D341Med (cell line): Measurements from ENCODE around the gene TLR6.

Experiments used
- DNase-seq: peaks from one replicate; pipeline ENCODE4 v3.0.0; 2012; ENCODE audit warnings: low spot score

Gene TLR6

GRCh38 chr4:38868059-38868960 is 11.7 kb upstream of the TLR6 start:
- DNase-seq = no peak

GRCh38 chr4:38867478-38868058 is 11.0 kb upstream of the TLR6 start, which contains the start of gene FAM114A1:
TSS of gene FAM114A1 (plus strand) at chr4:38867806. CDS start at chr4:38878079, 10,273 bp downstream.
- peak; percentile 64 for DNase-seq

- no peak for DNase-seq
These were observed 10.4 kb upstream of the TLR6 start for GRCh38 chr4:38866973-38867477.

GRCh38 chr4:38865445-38865844 is 8.8 kb upstream of the TLR6 start:
- no peak for DNase-seq

GRCh38 chr4:38861791-38862190 is 5.2 kb upstream of the TLR6 start:
- no peak for DNase-seq

- peak; percentile 63 for DNase-seq
These were observed 4.3 kb upstream of the TLR6 start for GRCh38 chr4:38860788-38861424.

- no peak for DNase-seq
These were observed 2.9 kb upstream of the TLR6 start for GRCh38 chr4:38859501-38859900.

- DNase-seq = no peak
These were observed 1.4 kb upstream of the TLR6 start for GRCh38 chr4:38858097-38858420.

GRCh38 chr4:38857354-38858096 is 908 bp upstream of the TLR6 start:
- no peak for DNase-seq

- DNase-seq = no peak
These were observed 571 bp downstream of the TLR6 start for GRCh38 chr4:38856046-38856445.

GRCh38 chr4:38855466-38855865 is 1.2 kb downstream of the TLR6 start:
- no peak for DNase-seq

GRCh38 chr4:38846015-38846414 is 10.6 kb downstream of the TLR6 start:
- DNase-seq = no peak

- no peak for DNase-seq
These were observed 13.6 kb downstream of the TLR6 start for GRCh38 chr4:38842994-38843393.

GRCh38 chr4:38837849-38838248 is 18.8 kb downstream of the TLR6 start:
- DNase-seq = no peak

- DNase-seq = no peak
These were observed 19.3 kb downstream of the TLR6 start for GRCh38 chr4:38837334-38837733.

GRCh38 chr4:38834570-38834969 is 22.0 kb downstream of the TLR6 start:
- no peak for DNase-seq

GRCh38 chr4:38832624-38833528 is 23.7 kb downstream of the TLR6 start:
- no peak for DNase-seq

GRCh38 chr4:38832206-38832605 is 24.4 kb downstream of the TLR6 start:
- no peak for DNase-seq

GRCh38 chr4:38831653-38832052 is 25.0 kb downstream of the TLR6 start:
- no peak for DNase-seq

- no peak for DNase-seq
These were observed 27.4 kb downstream of the TLR6 start for GRCh38 chr4:38829237-38829636.

- no peak for DNase-seq
These were observed 32.9 kb downstream of the TLR6 start for GRCh38 chr4:38823766-38824165.
